Activated naive CD8-positive, alpha-beta T cell treated with anti-CD3 and anti-CD28 coated beads, Interleukin-2, amount 50 U/mL, for 24 hours (primary cell): Measurements from ENCODE around the gene AK8.

ENCODE experiments used
- ATAC-seq: fragments of 150-1000 bp; cut with Tn5 transposase; one replicate; pipeline ENCODE4 v1.10.0; 2021
- DNase-seq: peaks from one replicate; pipeline ENCODE4 v3.0.0; 2021
- H3K27ac Mint-ChIP-seq: one replicate; pipeline ENCODE4 v1.8.0; 2021; ENCODE audit warnings: mild to moderate bottlenecking, mixed read lengths
- H3K27me3 Mint-ChIP-seq: one replicate; pipeline ENCODE4 v1.8.0; 2021; ENCODE audit warnings: mixed read lengths
- H3K36me3 Mint-ChIP-seq: one replicate; pipeline ENCODE4 v1.8.0; 2021; ENCODE audit warnings: low read depth, mixed read lengths
- H3K4me1 Mint-ChIP-seq: one replicate; pipeline ENCODE4 v1.8.0; 2021; ENCODE audit warnings: mixed read lengths
- H3K4me3 Mint-ChIP-seq: one replicate; pipeline ENCODE4 v1.8.0; 2021; ENCODE audit warnings: mild to moderate bottlenecking, moderate library complexity, mixed read lengths
- H3K9me3 Mint-ChIP-seq: one replicate; pipeline ENCODE4 v1.8.0; 2021; ENCODE audit warnings: mixed read lengths

The AK8 gene

GRCh38 chr9:132833550-132834121, 44.4 kb downstream of the AK8 start:
- no peaks in the 10 kb centered on the region for H3K9me3 Mint-ChIP-seq
- H3K4me3 Mint-ChIP-seq = no peak overlapping the region
- H3K27me3 Mint-ChIP-seq = no peaks in the 10 kb centered on the region
- no peak for ATAC-seq
- no peaks in the 10 kb centered on the region for H3K36me3 Mint-ChIP-seq
- H3K4me1 Mint-ChIP-seq = no peaks in the 10 kb centered on the region
- DNase-seq = no peak
- no peak overlapping the region for H3K27ac Mint-ChIP-seq

- no peaks in the 10 kb centered on the region for H3K36me3 Mint-ChIP-seq
- peaks cover 1% of the 10 kb centered on the region for H3K27me3 Mint-ChIP-seq
- no peak overlapping the region for H3K4me3 Mint-ChIP-seq
- H3K9me3 Mint-ChIP-seq = no peaks in the 10 kb centered on the region
- DNase-seq (no peak), ATAC-seq (no peak)
- no peak overlapping the region for H3K27ac Mint-ChIP-seq
- no peaks in the 10 kb centered on the region for H3K4me1 Mint-ChIP-seq
Observed at GRCh38 chr9:132832171-132832881, 45.8 kb downstream of the AK8 start.

GRCh38 chr9:132828201-132828770, 49.8 kb downstream of the AK8 start:
- H3K27me3 Mint-ChIP-seq = peaks cover 5% of the 10 kb centered on the region
- no peak for DNase-seq
- no peak overlapping the region for H3K4me3 Mint-ChIP-seq
- H3K9me3 Mint-ChIP-seq = no peaks in the 10 kb centered on the region
- H3K36me3 Mint-ChIP-seq = no peaks in the 10 kb centered on the region
- no peak overlapping the region for H3K27ac Mint-ChIP-seq
- no peak for ATAC-seq
- peaks cover 3% of the 10 kb centered on the region for H3K4me1 Mint-ChIP-seq

- Mint-ChIP-seq H3K27ac (no peak overlapping the region), H3K9me3 (no peaks in the 10 kb centered on the region), H3K36me3 (no peaks in the 10 kb centered on the region), H3K4me1 (peaks cover 3% of the 10 kb centered on the region), H3K4me3 (no peak overlapping the region), H3K27me3 (peaks cover 7% of the 10 kb centered on the region)
- DNase-seq = no peak
- ATAC-seq = no peak
Observed at GRCh38 chr9:132827366-132827765, 50.7 kb downstream of the AK8 start.

GRCh38 chr9:132826621-132827365, 51.3 kb downstream of the AK8 start:
- no peak overlapping the region for H3K4me3 Mint-ChIP-seq
- H3K36me3 Mint-ChIP-seq = no peaks in the 10 kb centered on the region
- DNase-seq (no peak), ATAC-seq (no peak)
- H3K4me1 Mint-ChIP-seq = peaks cover 3% of the 10 kb centered on the region
- H3K27ac Mint-ChIP-seq = no peak overlapping the region
- no peaks in the 10 kb centered on the region for H3K9me3 Mint-ChIP-seq
- H3K27me3 Mint-ChIP-seq = peaks cover 7% of the 10 kb centered on the region

DNA sequence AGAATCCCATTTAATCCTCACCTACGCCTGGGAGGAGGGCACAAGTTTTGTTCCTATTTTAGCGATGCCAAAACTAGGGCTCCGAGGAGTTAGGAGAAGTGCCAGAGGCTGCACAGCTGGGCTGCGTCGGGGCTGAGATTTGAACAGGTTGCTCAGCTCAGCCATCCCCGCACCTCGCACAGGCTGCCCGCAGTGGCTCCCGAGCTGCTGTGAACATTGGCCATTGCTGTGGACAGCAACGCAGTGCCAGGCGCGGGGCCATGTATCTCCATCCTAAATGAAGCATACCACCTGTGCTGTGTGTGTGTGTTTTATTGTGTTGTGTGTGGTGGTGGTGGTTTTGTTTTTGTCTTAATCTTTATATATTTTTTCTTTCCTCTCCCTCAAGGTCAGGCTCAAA, 52.0 kb downstream of the AK8 start:
- H3K4me3 Mint-ChIP-seq = no peak overlapping the region
- H3K27ac Mint-ChIP-seq = no peak overlapping the region
- H3K9me3 Mint-ChIP-seq = no peaks in the 10 kb centered on the region
- peaks cover 3% of the 10 kb centered on the region for H3K4me1 Mint-ChIP-seq
- no peak for DNase-seq
- no peak for ATAC-seq
- H3K27me3 Mint-ChIP-seq = peaks cover 8% of the 10 kb centered on the region
- H3K36me3 Mint-ChIP-seq = no peaks in the 10 kb centered on the region

GRCh38 chr9:132825430-132825829, 52.7 kb downstream of the AK8 start:
- Mint-ChIP-seq H3K36me3 (no peaks in the 10 kb centered on the region), H3K27ac (no peak overlapping the region), H3K9me3 (no peaks in the 10 kb centered on the region), H3K4me1 (peaks cover 3% of the 10 kb centered on the region), H3K4me3 (no peak overlapping the region), H3K27me3 (peaks cover 9% of the 10 kb centered on the region)
- ATAC-seq (no peak), DNase-seq (no peak)

DNA sequence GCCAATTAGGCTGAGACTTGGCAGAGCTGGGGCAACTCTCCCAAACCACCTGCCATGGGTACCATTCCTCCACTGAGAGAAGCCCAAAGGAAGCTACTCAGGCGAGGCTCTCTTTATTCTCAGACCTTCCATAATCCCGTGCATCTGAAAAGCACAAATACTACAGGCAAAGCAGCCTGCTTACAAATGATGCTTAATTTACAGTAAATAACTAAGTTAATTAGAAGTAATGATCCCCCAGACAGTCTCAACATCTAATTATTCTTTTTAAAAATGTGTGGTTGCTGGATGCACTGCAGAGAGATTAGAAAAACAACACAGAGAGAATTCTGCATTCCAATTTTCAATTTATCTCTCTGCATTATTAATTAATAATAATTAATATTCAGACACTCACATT, 53.1 kb downstream of the AK8 start:
- no peak for ATAC-seq
- no peaks in the 10 kb centered on the region for H3K9me3 Mint-ChIP-seq
- no peak overlapping the region for H3K27ac Mint-ChIP-seq
- no peak for DNase-seq
- no peaks in the 10 kb centered on the region for H3K36me3 Mint-ChIP-seq
- peaks cover 9% of the 10 kb centered on the region for H3K27me3 Mint-ChIP-seq
- no peak overlapping the region for H3K4me3 Mint-ChIP-seq
- H3K4me1 Mint-ChIP-seq = peaks cover 3% of the 10 kb centered on the region

DNA sequence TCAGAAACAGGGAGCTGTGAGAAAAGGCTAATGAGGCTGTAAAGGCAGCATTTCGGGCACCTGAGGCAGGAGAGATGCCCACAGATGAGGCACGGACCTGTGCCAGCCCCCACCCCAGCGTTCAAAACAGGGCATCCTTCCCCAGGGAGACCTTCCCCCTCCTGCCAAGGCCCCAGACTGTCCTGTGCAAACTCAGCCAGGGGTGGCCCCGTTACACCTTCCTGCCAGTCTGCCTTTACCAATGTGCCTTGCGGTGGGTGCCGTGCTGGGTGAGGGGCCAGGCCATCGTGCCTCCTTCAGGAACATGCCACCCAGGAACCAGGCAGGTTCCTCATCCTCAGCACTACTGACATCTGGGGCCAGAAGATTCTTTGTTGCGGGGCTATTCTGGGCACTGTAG, 53.9 kb downstream of the AK8 start:
- Mint-ChIP-seq H3K36me3 (no peaks in the 10 kb centered on the region), H3K27me3 (peaks cover 9% of the 10 kb centered on the region), H3K4me3 (no peak overlapping the region), H3K27ac (no peak overlapping the region), H3K4me1 (peaks cover 3% of the 10 kb centered on the region), H3K9me3 (no peaks in the 10 kb centered on the region)
- ATAC-seq (no peak), DNase-seq (no peak)

DNA sequence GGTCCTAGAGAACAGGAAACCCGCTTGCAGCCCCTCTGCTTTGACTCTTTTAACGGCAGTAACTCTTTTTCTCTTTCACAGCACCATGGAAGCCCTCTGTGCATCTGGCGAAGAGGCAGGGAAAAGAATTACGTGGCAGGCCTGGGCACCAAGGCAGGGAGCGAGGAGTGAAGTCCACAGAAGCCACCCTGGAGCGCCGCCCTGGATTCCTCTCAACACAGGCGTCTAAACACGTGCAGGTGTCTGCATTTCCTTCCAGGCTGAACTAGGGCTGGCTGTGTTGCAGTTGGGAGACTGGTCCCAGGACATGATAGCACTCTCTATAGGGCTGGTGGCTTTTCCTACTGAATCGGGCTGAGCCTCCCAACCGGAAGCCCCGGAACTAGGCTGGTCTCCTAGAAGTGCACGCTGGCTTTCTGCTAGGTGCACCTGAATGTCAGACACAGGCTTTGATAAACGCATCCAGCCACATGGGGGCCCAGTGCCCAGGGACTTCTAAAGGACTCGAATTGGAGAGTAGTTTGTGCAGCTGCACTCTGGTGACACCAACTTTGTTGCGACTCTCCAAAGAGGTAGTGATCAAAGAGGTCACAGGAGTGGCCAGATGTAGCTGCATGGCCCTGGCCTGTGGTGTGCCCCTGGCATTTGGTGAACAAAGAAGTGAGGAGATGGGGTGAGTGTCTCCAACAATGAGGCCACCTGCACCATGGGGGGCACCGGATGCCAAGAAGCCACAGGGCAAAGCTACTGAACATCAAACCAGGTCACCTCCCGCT, 54.5 kb downstream of the AK8 start:
- Mint-ChIP-seq H3K9me3 (no peaks in the 10 kb centered on the region), H3K27me3 (peaks cover 10% of the 10 kb centered on the region), H3K36me3 (no peaks in the 10 kb centered on the region), H3K4me3 (no peak overlapping the region), H3K4me1 (peaks cover 3% of the 10 kb centered on the region), H3K27ac (no peak overlapping the region)
- ATAC-seq (no peak), DNase-seq (no peak)

- ATAC-seq (no peak), DNase-seq (no peak)
- peaks cover 3% of the 10 kb centered on the region for H3K4me1 Mint-ChIP-seq
- H3K9me3 Mint-ChIP-seq = no peaks in the 10 kb centered on the region
- H3K4me3 Mint-ChIP-seq = no peak overlapping the region
- no peaks in the 10 kb centered on the region for H3K36me3 Mint-ChIP-seq
- peaks cover 15% of the 10 kb centered on the region for H3K27me3 Mint-ChIP-seq
- H3K27ac Mint-ChIP-seq = no peak overlapping the region
Observed at GRCh38 chr9:132820169-132820944, 57.7 kb downstream of the AK8 start.

GRCh38 chr9:132818588-132818987, 59.5 kb downstream of the AK8 start:
- no peak overlapping the region for H3K4me3 Mint-ChIP-seq
- H3K27me3 Mint-ChIP-seq = peaks cover 16% of the 10 kb centered on the region
- ATAC-seq (no peak), DNase-seq (no peak)
- H3K4me1 Mint-ChIP-seq = no peaks in the 10 kb centered on the region
- no peaks in the 10 kb centered on the region for H3K36me3 Mint-ChIP-seq
- no peaks in the 10 kb centered on the region for H3K9me3 Mint-ChIP-seq
- H3K27ac Mint-ChIP-seq = no peak overlapping the region

DNA sequence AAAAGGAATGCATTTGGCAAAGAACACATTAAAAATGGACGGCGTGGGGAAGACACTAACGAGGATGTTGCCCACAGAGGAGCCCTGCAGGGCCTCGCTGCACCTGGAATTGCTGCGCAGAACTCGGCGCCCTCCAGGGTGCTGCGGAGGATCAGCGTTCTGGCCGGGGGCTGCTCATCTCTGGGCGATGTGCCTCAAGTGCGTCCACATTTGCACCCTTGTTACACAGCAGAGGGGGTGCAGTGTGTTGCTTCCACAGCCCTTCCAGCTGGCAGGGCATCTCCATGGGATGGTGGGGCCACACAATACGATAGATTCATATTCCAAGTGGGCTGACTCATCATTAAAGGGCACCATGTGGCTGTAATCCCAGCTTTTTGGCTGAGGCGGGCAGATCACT, 63.1 kb downstream of the AK8 start:
- no peak overlapping the region for H3K27ac Mint-ChIP-seq
- no peaks in the 10 kb centered on the region for H3K9me3 Mint-ChIP-seq
- ATAC-seq (no peak), DNase-seq (no peak)
- H3K4me3 Mint-ChIP-seq = no peak overlapping the region
- no peaks in the 10 kb centered on the region for H3K4me1 Mint-ChIP-seq
- peaks cover 17% of the 10 kb centered on the region for H3K27me3 Mint-ChIP-seq
- no peaks in the 10 kb centered on the region for H3K36me3 Mint-ChIP-seq
